ENCODE results near the gene LRRC59. TPM values are rescaled to one million over a fixed set of nuclear protein-coding genes. Genes with fewer than 3 reads are reported as not detected.

Gene LRRC59
- total and polyA plus RNA-seq, 2 of the 8 experiments (the other 6 are each of a cell fraction or from before 2014, with no cell fraction given) = 48.3 to 117 TPM

GRCh38 chr17:50444841-50445715 is 47.8 kb upstream of the LRRC59 start:
- Histone ChIP-seq H2AK5ac (ENCODE audit: low read depth, low read length) (no peak overlapping the region), H3K23ac (ENCODE audit: insufficient read length) (no peak overlapping the region), H3K4me1 (replicated peaks in 1 of 4; ENCODE audit: control insufficient read depth in 3 of 4, insufficient read depth in 4 of 4, low read length in 3 of 4) (peaks cover 0 to 4% (median 0%) of the 10 kb centered on the region in 4 experiments; a peak in 2 of 7 replicates), H3K4me3 (ENCODE audit: extremely low read depth in 1 of 4, insufficient read depth in 2 of 4, low read depth in 3 of 4, low read length in 4 of 4) (no peak overlapping the region), H3K9ac (replicated peaks in 1 of 4; ENCODE audit: extremely low read depth in 1 of 4, low read depth in 3 of 4, low read length in 3 of 4) (no peak overlapping the region), H4K5ac (ENCODE audit: insufficient read length, low read depth, low read length) (no peak overlapping the region), H3K4ac (replicated peaks; ENCODE audit: insufficient read length, low read depth, low read length) (no peak overlapping the region), H3K9me3 (ENCODE audit: insufficient read depth in 2 of 2, low read depth in 1 of 2, low read length in 1 of 2) (no peaks in the 10 kb centered on the region), H3K4me2 (ENCODE audit: insufficient read depth in 1 of 2, low read depth in 2 of 2, low read length in 2 of 2) (no peak overlapping the region), H2BK5ac (ENCODE audit: low read depth, low read length) (no peak overlapping the region), H2BK15ac (ENCODE audit: low read length) (no peak overlapping the region), H2BK120ac (replicated peaks; ENCODE audit: low read depth, low read length) (no peak overlapping the region), H3K79me2 (ENCODE audit: control insufficient read depth in 1 of 2, insufficient read depth in 2 of 2, low read length in 2 of 2) (no peaks in the 10 kb centered on the region), H4K20me1 (replicated peaks in 1 of 2; ENCODE audit: control insufficient read depth in 1 of 2, insufficient read depth in 2 of 2, low read length in 2 of 2) (peaks cover 0 to 1% of the 10 kb centered on the region in 2 experiments), H2BK20ac (ENCODE audit: low read length) (no peak overlapping the region), H3K23me2 (ENCODE audit: low read depth, low read length) (no peaks in the 10 kb centered on the region; the same call in 1 of the 2 replicates), H4K8ac (ENCODE audit: extremely low read depth, insufficient read depth, low read length) (no peak overlapping the region), H3K18ac (ENCODE audit: extremely low read depth, low read length) (no peak overlapping the region), H3K27me3 (replicated peaks in 1 of 4; ENCODE audit: control insufficient read depth in 3 of 4, extremely low read depth in 1 of 4, insufficient read depth in 3 of 4, low read length in 3 of 4) (no peaks in the 10 kb centered on the region; a peak in 1 of 7 replicates), H3K56ac (replicated peaks; ENCODE audit: insufficient read length, low read depth, low read length) (no peak overlapping the region), H3K14ac (ENCODE audit: insufficient read length) (no peak overlapping the region), H3K36me3 (ENCODE audit: control insufficient read depth in 2 of 4, insufficient read depth in 4 of 4, low read length in 3 of 4) (no peaks in the 10 kb centered on the region), H3K27ac (ENCODE audit: low read depth, low read length) (no peak overlapping the region), H2BK12ac (ENCODE audit: low read depth, low read length) (no peak overlapping the region), H2AFZ (ENCODE audit: low read length) (no peak overlapping the region), H3K79me1 (ENCODE audit: low read depth, low read length) (no peaks in the 10 kb centered on the region; the same call in 1 of the 2 replicates), H4K91ac (replicated peaks; ENCODE audit: insufficient read length, low read length) (no peak overlapping the region)
- FAIRE-seq = no peak
- CTCF ChIA-PET (ENCODE audit: partially characterized antibody) = interaction anchor here (0.6 to 3.0 kb wide), 7 partner anchors 10 to 61 kb away, joined by 3 to 17 read pairs (median 5); partner anchors contain the start of genes LRRC59 and RSAD1
- no peak for DNase-seq (ENCODE audit: low read depth in 1 of 2, low spot score in 2 of 2)
- POLR2A ChIA-PET (ENCODE audit: partially characterized antibody) = interaction anchor here (0.9 to 1.9 kb wide), 2 partner anchors 9 to 19 kb away, joined by 4 to 9 read pairs; partner anchors contain the start of gene ACSF2
- WGBS, 2 experiments (ENCODE audit: extremely low coverage in 1 of 2, insufficient coverage in 1 of 2, insufficient read length in 1 of 2, insufficient replicate concordance in 2 of 2, low coverage in 1 of 2, low lambda C conversion rate in 2 of 2, missing lambda C conversion rate in 1 of 2) = 88% methylated on average over 6 of the region's 6 CpGs; no CpG with 5 or more reads in 1 of the 2 experiments
- no peak for TF ChIP-seq RNF2 (IDR thresholded peaks at IDR 0.05; ENCODE audit: borderline replicate concordance, low read depth, low read length, missing control alignments, poor library complexity, severe bottlenecking)
- no peak for TF ChIP-seq RAD21 (IDR thresholded peaks at IDR 0.05 in 1 of 2, conservative IDR thresholded peaks at IDR 0.05 in 1 of 2; ENCODE audit: low read depth in 2 of 2, low read length in 2 of 2)
- TF ChIP-seq CBX5 (IDR thresholded peaks at IDR 0.05; ENCODE audit: low read depth, low read length) = no peak
- no peak for TF ChIP-seq HDAC2 (IDR thresholded peaks at IDR 0.05; ENCODE audit: borderline replicate concordance in 1 of 2, low read depth in 2 of 2, low read length in 2 of 2)
- no peak for TF ChIP-seq BRCA1 (IDR thresholded peaks at IDR 0.05; ENCODE audit: low read depth, low read length)
